IMR-90 (cell line): ENCODE data around the gene USP35. TPM values are rescaled to one million over a fixed set of nuclear protein-coding genes. Genes with fewer than 3 reads are reported as not detected.

Source experiments
- ATAC-seq: fragments of 200-7000 bp; cut with Tn5 transposase; 2 replicates; pipeline ENCODE4 v1.9.1; 2020; ENCODE audit warnings: low read depth, mild to moderate bottlenecking, moderate library complexity
- BruUV-seq: library from RNA; stranded (reverse); fragments of 400-500 nt; replicated peaks from 2 replicates; lab custom pipeline; 2021; lab: Mats Ljungman, UMichigan
- CTCF ChIA-PET: fragments of 300-600 bp; formaldehyde crosslinking; extraction: SDS; loops from one replicate; lab custom pipeline; 2021; ENCODE audit warnings: antibody characterized with exemption; lab: Yijun Ruan, JAX
- POLR2A ChIA-PET: fragments of 300-600 bp; sonication (Branson Sonifier 250); formaldehyde crosslinking; loops from one replicate; lab custom pipeline; 2022; ENCODE audit warnings: antibody characterized with exemption; ENCODE audit not compliant: unreplicated experiment; lab: Charles Lee
- DNase-seq: peaks from one replicate; pipeline ENCODE4 v3.0.0; 2013
- H2AFZ ChIP-seq: replicated peaks from 2 replicates; pipeline ENCODE3; 2013; ENCODE audit warnings: low read length, mild to moderate bottlenecking; ENCODE audit not compliant: poor library complexity
- H2AK5ac ChIP-seq: 2 replicates; pipeline ENCODE4 v1.6.1; 2013; ENCODE audit warnings: low read depth, low read length, inconsistent platforms
- H2AK9ac ChIP-seq: replicated peaks from 2 replicates; pipeline ENCODE3; 2013; ENCODE audit warnings: mild to moderate bottlenecking, low read depth, low read length, moderate library complexity; ENCODE audit not compliant: poor library complexity
- H2BK120ac ChIP-seq: 2 replicates; pipeline ENCODE4 v1.6.1; 2013; ENCODE audit warnings: low read depth, low read length, inconsistent platforms
- H2BK15ac ChIP-seq: 3 replicates; pipeline ENCODE4 v1.6.1; 2013; ENCODE audit warnings: low read depth, low read length, inconsistent platforms
- H2BK20ac ChIP-seq: 2 replicates; pipeline ENCODE4 v1.6.1; 2013; ENCODE audit warnings: low read depth, mild to moderate bottlenecking, inconsistent platforms, low read length, moderate library complexity
- H2BK5ac ChIP-seq: 2 replicates; pipeline ENCODE4 v1.6.1; 2013; ENCODE audit warnings: mild to moderate bottlenecking, low read depth, low read length, inconsistent platforms; ENCODE audit not compliant: poor library complexity, severe bottlenecking
- H3K14ac ChIP-seq: replicated peaks from 2 replicates; pipeline ENCODE4 v1.6.1; 2013; ENCODE audit warnings: low read depth, low read length, inconsistent platforms
- H3K18ac ChIP-seq: 2 replicates; pipeline ENCODE4 v1.6.1; 2013; ENCODE audit warnings: low read depth, low read length, control low read depth
- H3K23ac ChIP-seq: 2 replicates; pipeline ENCODE4 v1.6.1; 2013; ENCODE audit warnings: low read depth, low read length, inconsistent platforms
- H3K27ac ChIP-seq: 2 replicates; pipeline ENCODE4 v1.5.1; 2013; ENCODE audit warnings: mild to moderate bottlenecking, control low read depth, low read length; ENCODE audit not compliant: insufficient read depth
- H3K27me3 ChIP-seq: 2 replicates; pipeline ENCODE4 v1.6.1; 2013; ENCODE audit warnings: low read length; ENCODE audit not compliant: control insufficient read depth, insufficient read depth
- H3K36me3 ChIP-seq: 2 replicates; pipeline ENCODE4 v1.6.1; 2013; ENCODE audit warnings: low read length, mixed read lengths; ENCODE audit not compliant: control insufficient read depth, insufficient read depth
- H3K4ac ChIP-seq: 2 replicates; pipeline ENCODE4 v1.6.1; 2013; ENCODE audit warnings: low read depth, low read length, inconsistent platforms
- H3K4me1 ChIP-seq: 2 replicates; pipeline ENCODE4 v1.6.1; 2013; ENCODE audit warnings: low read length, mixed read lengths; ENCODE audit not compliant: control insufficient read depth, insufficient read depth
- H3K4me2 ChIP-seq: 2 replicates; pipeline ENCODE4 v1.6.1; 2013; ENCODE audit warnings: low read depth, mild to moderate bottlenecking, control low read depth, low read length, moderate library complexity
- H3K4me3 ChIP-seq: 2 replicates; pipeline ENCODE4 v1.5.1; 2013; ENCODE audit warnings: low read depth, mild to moderate bottlenecking, control low read depth, low read length, moderate library complexity; ENCODE audit not compliant: insufficient read depth
- H3K56ac ChIP-seq: 2 replicates; pipeline ENCODE4 v1.6.1; 2013; ENCODE audit warnings: low read length, inconsistent platforms; ENCODE audit not compliant: insufficient read depth; ENCODE audit errors: extremely low read depth
- H3K79me1 ChIP-seq, 2 experiments: 2 replicates each; pipeline ENCODE4 v1.6.1; 2013; ENCODE audit warnings: low read length in 2 of 2, inconsistent platforms in 1 of 2, low read depth in 1 of 2
- H3K9ac ChIP-seq: 2 replicates; pipeline ENCODE4 v1.6.1; 2013; ENCODE audit warnings: low read depth, low read length, control low read depth
- H3K9me1 ChIP-seq: 2 replicates; pipeline ENCODE4 v1.6.1; 2013; ENCODE audit warnings: low read length, inconsistent platforms; ENCODE audit not compliant: insufficient read depth
- H3K9me3 ChIP-seq: 2 replicates; pipeline ENCODE4 v1.6.1; 2013; ENCODE audit warnings: low read length; ENCODE audit not compliant: control insufficient read depth, insufficient read depth
- H4K20me1 ChIP-seq: 2 replicates; pipeline ENCODE4 v1.6.1; 2013; ENCODE audit warnings: low read length, inconsistent platforms; ENCODE audit not compliant: insufficient read depth
- H4K5ac ChIP-seq: 2 replicates; pipeline ENCODE4 v1.6.1; 2013; ENCODE audit warnings: mild to moderate bottlenecking, low read depth, low read length, control low read depth
- H4K8ac ChIP-seq, 2 experiments: 2 replicates each; pipeline ENCODE4 v1.6.1; 2013; ENCODE audit warnings: low read depth in 2 of 2, low read length in 2 of 2, control low read depth in 1 of 2, inconsistent platforms in 1 of 2
- H4K91ac ChIP-seq: 2 replicates; pipeline ENCODE4 v1.6.1; 2013; ENCODE audit warnings: low read depth, low read length, inconsistent platforms; ENCODE audit not compliant: insufficient read depth
- CEBPB ChIP-seq: IDR thresholded peaks from 2 replicates; pipeline ENCODE4 v1.6.1; 2012; ENCODE audit warnings: low read depth, low read length, improper control_type of control experiment
- RAD21 ChIP-seq: IDR thresholded peaks from 2 replicates; pipeline ENCODE4 v1.6.1; 2012; ENCODE audit warnings: low read length, improper control_type of control experiment
- WGBS, 2 experiments: methylation state at CpG; one replicate each; pipeline versions ENCODE4 v1.1.5 to v1.1.7; 2013; ENCODE audit warnings: missing lambda C conversion rate in 2 of 2; ENCODE audit not compliant: insufficient read length in 1 of 2; ENCODE audit errors: extremely low coverage in 2 of 2; 5-methylcytosine and 5-hydroxymethylcytosine counted together
- dilution Hi-C: fragments of 300-500 bp; cut with HindIII; formaldehyde crosslinking; loops from one replicate; pipeline ENCODE4 v1.14.3; 2018; ENCODE audit warnings: low sequenced_read_pairs; ENCODE audit not compliant: unreplicated experiment
- in situ Hi-C: fragments of 300-500 bp; cut with MboI; formaldehyde crosslinking; loops from 3 replicates; pipeline ENCODE4 v1.14.3; 2019; ENCODE audit warnings: low sequenced_read_pairs, inconsistent platforms, mixed read lengths
- intact Hi-C: fragments of 100-400 bp; cut with micrococcal nuclease; formaldehyde crosslinking; loops from 2 replicates; pipeline ENCODE4 v1.10.0; 2022
- polyA plus RNA-seq, 3 experiments: library from polyadenylated mRNA; depleted of rRNA; stranded (reverse); fragments of >200 nt; gene quantifications; 2 replicates each; pipeline ENCODE4 v1.2.3, GENCODE V29; 2012; ENCODE audit warnings: low replicate concordance in 1 of 3
- total RNA-seq: library from RNA; depleted of rRNA; stranded (reverse); fragments of >200 nt; gene quantifications from 2 replicates; pipeline ENCODE4 v1.2.3, GENCODE V29; 2012

USP35 gene
- total and polyA plus RNA-seq, 2 of the 4 experiments (the other 2 are of a cell fraction) = 2.7 to 11.3 TPM

DNA sequence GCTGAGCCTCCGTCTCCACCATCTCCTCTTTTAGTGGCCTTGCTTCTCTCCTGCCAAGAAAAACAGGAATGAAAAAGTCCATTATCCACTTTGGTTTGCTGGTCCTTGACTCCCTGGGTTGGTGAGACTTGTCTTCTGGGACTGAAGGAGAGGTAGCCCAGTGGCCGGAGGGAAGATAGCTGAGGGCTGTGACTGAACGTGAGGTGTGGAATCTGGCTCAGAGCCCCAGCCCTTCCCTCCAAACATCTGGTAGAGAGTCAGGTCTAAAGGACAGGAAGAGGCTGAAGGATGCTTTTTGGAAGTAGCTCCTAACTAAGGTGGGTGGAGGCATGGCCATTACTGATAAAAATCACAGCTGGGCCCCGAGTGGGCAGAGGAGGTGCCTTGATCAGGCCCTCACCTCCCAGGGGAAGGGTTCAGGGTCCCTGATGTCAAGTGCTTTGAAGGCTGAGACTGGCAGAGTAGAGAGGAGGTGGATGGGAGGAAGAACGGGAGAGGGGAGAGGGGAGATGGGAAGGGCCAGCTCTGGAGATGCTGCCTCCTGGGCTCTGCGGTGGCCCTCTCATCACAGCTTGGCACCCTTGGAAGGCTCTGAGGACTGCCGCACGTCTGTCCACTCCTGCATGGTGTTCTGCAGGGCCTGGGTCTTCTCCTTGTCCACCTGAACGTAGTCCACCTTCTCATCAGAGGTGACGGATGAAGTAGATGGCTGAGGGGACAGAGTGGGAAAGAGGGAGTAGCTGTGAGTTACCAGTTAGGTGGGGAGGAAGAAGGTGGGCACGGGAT is 30.2 kb downstream of the USP35 start (continued):
- no peak for TF ChIP-seq CEBPB

DNA sequence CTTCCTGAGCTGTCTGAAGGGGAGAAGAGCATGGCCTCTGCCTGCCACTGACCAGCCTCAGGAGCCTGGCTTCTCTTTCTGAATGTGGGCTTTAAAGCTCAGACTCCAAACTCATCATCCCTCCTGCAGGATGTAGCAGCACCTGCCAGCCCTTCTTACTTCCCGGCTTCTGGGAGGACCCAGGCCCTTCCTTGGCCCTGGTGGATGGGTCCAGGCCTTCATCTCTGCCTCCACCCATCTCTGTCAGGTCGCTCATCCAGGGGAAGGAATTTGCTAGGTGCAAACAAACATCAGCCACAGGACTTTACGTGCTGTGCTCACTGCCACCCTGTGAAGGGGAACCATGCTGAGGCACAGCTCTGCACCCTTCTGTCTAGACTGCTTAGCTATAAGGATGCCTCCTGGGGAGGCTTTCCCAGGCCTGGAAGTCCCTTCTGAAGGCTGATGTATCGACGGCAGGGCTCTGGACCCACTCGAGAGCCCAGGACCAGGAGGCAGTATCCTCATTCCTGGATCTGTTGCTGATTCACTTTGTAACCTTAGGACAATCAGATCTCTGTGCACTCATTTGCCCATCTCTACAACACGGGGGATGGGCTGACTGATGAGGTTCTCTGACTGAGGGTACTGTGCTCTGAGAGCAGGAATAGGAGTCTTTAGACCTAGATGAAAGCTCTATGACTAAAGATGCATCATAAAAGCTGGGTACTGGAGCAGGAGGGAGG is 30.9 kb downstream of the USP35 start:
- H2BK20ac ChIP-seq = no peak overlapping the region
- H3K27ac ChIP-seq = no peak overlapping the region
- no peak overlapping the region for H4K91ac ChIP-seq
- dilution Hi-C loops = no loop called here
- no peak overlapping the region for H2AFZ ChIP-seq
- TF ChIP-seq RAD21 = no peak
- POLR2A ChIA-PET = no interaction called here
- DNase-seq = no peak
- H3K9me3 ChIP-seq = no peaks in the 10 kb centered on the region
- H2BK120ac ChIP-seq = no peak overlapping the region
- H3K27me3 ChIP-seq = no peaks in the 10 kb centered on the region
- H3K4me1 ChIP-seq = no peaks in the 10 kb centered on the region
- no peak overlapping the region for H3K23ac ChIP-seq
- WGBS, 2 experiments = 100% methylated on average over 1 of the region's 7 CpGs; no CpG with 5 or more reads in 1 of the 2 experiments
- CTCF ChIA-PET = no interaction called here
- no peak overlapping the region for H3K4ac ChIP-seq
- intact Hi-C loops = no loop called here
- no peak overlapping the region for H3K4me2 ChIP-seq
- no peak overlapping the region for H2BK15ac ChIP-seq
- H3K79me1 ChIP-seq = peaks cover 0 to 8% of the 10 kb centered on the region in 2 experiments; a peak in 1 of 4 replicates
- in situ Hi-C loops = loop anchor here (10.0 kb wide), 1 partner anchor 345 kb away; no protein-coding TSS in a partner anchor
- no peak overlapping the region for H3K14ac ChIP-seq
- H4K5ac ChIP-seq = no peak overlapping the region
- H3K4me3 ChIP-seq = no peak overlapping the region
- BruUV-seq = no TSS peak
- H3K56ac ChIP-seq = no peak overlapping the region
- no peak overlapping the region for H4K8ac ChIP-seq
- H3K9me1 ChIP-seq = peaks cover 24% of the 10 kb centered on the region
- H3K36me3 ChIP-seq = peaks cover 75% of the 10 kb centered on the region
- H4K20me1 ChIP-seq = peaks cover 7% of the 10 kb centered on the region; the same call in 1 of the 2 replicates
- no peak overlapping the region for H3K18ac ChIP-seq
- no peak for ATAC-seq
- no peak overlapping the region for H2BK5ac ChIP-seq
- H3K9ac ChIP-seq = no peak overlapping the region
- H2AK9ac ChIP-seq = no peak overlapping the region
- no peak overlapping the region for H2AK5ac ChIP-seq
